Measurements from ENCODE around the gene RNF17. TPM values are rescaled to one million over a fixed set of nuclear protein-coding genes. Genes with fewer than 3 reads are reported as not detected.
"Not testable (repeated sequence)": the region's sequence is repeated elsewhere in the genome, so short reads cannot be mapped to it uniquely, and the experiment has no call there.

Gene RNF17, protein sequence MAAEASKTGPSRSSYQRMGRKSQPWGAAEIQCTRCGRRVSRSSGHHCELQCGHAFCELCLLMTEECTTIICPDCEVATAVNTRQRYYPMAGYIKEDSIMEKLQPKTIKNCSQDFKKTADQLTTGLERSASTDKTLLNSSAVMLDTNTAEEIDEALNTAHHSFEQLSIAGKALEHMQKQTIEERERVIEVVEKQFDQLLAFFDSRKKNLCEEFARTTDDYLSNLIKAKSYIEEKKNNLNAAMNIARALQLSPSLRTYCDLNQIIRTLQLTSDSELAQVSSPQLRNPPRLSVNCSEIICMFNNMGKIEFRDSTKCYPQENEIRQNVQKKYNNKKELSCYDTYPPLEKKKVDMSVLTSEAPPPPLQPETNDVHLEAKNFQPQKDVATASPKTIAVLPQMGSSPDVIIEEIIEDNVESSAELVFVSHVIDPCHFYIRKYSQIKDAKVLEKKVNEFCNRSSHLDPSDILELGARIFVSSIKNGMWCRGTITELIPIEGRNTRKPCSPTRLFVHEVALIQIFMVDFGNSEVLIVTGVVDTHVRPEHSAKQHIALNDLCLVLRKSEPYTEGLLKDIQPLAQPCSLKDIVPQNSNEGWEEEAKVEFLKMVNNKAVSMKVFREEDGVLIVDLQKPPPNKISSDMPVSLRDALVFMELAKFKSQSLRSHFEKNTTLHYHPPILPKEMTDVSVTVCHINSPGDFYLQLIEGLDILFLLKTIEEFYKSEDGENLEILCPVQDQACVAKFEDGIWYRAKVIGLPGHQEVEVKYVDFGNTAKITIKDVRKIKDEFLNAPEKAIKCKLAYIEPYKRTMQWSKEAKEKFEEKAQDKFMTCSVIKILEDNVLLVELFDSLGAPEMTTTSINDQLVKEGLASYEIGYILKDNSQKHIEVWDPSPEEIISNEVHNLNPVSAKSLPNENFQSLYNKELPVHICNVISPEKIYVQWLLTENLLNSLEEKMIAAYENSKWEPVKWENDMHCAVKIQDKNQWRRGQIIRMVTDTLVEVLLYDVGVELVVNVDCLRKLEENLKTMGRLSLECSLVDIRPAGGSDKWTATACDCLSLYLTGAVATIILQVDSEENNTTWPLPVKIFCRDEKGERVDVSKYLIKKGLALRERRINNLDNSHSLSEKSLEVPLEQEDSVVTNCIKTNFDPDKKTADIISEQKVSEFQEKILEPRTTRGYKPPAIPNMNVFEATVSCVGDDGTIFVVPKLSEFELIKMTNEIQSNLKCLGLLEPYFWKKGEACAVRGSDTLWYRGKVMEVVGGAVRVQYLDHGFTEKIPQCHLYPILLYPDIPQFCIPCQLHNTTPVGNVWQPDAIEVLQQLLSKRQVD (N-terminal part only)
- polyA plus RNA-seq (ENCODE audit: insufficient read length in 4 of 4): under 1 TPM in 2 of 4 donors, not detected in 2; 0.22 to 0.37 TPM

DNA sequence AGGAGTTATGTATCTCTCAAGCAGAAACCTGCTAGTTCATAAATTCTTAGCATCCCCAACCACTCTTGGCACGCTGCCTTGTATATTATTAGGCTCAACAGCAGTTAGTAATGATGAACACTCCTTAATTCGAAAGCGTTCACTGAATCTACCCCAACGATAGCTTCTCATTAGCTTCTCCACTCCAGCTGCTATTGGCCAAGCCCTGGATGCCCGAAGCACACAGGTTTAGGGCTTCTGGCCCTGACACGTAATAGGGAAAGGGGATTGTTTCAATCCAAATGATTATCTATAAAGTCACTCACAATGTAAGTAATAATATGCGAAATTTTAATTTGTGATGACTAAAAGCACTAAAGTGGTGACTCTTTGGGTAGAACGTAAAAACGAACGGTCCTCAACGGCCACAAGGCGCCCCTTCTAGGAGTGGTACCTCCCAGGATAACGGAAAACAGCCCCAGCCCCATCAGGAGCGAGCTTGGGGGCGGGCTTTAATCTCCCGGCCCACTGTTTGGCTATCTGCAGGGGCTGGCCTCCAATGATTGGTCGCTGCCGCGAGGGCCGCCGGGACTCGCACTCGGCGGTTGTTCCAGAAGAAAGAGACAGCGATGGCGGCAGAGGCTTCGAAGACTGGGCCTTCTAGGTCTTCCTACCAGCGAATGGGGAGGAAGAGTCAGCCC is at the start of gene RNF17:
RNF17 (plus strand) TSS at position 574 of the 680 bp plus-strand sequence; CDS start at position 609, 35 bp downstream.
- no peak for DNase-seq (ENCODE audit: low read depth in 4 of 4, low spot score in 2 of 4)

DNA sequence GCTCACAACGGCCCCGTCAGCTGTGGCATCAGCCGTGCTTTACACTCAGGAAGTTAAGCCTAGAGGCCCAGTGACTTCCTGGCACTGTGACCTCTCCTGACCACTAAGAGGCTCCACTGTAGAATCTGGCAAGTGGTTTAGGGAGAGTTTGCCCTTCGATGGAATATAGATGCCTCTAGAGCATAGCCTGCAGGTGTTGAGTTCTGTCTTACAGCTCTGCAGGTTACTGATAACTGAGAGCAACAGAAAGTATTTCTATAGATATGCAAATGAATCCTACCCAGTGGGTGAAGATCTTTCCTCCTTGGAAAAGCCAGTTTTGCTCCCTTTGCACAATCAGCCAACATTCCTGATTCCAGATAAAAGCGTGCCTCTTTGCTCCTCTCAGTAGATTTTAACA is 48.0 kb upstream of the RNF17 start:
- no peak for DNase-seq (ENCODE audit: low read depth in 4 of 4, low spot score in 2 of 4)

DNA sequence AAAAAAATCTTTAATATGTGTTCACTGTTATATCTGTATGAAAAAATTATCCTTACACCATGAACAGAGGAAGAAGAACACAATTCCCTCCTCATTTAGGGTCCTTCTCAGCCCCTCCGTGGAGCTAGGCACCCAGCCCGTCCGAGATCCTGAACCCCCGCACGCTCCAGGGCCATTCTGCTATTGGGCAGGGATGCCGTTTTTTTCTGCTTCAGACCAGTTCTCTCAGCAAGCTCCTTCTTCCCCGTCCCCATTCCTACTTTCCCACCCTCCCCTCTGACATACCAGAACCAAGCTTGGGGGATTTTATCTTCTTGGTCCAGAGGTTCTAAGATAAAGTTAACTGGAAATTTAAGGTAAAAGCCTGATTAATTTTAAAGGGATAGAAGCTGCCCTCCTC is 47.5 kb upstream of the RNF17 start:
- DNase-seq (ENCODE audit: low read depth in 4 of 4, low spot score in 2 of 4): no peak

DNA sequence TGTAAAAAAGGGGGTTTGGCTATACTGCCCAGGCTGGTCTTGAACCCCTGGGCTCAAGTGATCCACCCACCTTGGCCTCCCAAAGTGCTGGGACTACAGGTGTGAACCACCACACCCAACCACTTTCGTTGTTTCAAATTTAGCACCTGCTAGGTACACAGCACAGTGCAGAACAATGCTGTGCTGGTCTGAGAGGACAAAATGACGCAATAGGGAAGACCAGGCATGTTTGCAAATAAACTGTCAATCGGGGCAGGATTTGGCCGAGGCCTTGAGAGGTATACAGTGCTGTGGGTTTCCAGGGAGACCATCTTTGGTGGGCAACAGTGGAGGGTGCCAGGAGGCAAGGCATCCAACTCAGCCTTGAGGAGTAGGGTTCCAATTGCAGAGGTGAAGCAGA is 46.8 kb upstream of the RNF17 start:
- DNase-seq (ENCODE audit: low read depth in 4 of 4, low spot score in 2 of 4): no peak

DNA sequence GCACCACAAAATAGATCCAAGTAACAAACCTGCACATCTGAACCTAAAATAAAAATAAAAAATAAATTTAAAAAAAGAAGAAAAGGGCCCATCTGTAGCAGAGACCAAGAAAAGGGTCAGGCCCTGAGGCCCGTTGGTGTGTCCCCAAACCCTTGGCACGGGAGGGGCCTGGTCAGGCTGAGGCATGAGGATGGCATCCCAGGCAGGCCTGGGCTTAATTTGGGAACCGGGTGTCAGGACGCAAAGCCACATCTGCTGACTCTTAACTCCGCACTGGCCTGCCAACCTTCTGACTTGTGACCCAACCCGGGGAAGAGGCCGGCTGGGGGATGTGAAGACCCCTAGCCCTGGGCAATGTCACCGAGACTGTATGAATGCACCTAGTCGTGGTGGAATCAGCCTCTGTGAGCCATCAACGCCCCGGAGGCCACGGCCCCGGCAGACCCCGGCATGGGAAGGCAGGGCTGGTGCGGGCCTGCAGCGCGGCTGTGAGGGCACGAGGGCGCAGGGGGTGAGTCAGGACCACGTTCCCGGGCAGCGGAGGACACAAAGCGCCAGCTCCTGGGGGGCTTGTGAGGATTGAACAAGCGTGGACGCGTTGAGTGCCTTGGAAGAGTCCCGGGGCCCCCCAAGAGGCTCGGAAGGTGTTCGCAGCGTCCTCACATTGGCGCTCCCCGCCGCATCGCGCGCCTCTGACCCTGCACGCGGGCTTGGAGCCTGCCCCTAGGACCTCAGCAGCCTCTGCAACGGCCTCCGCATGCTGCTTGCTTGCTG is 45.6 kb upstream of the RNF17 start:
- no peak for DNase-seq (ENCODE audit: low read depth in 4 of 4, low spot score in 2 of 4)

DNA sequence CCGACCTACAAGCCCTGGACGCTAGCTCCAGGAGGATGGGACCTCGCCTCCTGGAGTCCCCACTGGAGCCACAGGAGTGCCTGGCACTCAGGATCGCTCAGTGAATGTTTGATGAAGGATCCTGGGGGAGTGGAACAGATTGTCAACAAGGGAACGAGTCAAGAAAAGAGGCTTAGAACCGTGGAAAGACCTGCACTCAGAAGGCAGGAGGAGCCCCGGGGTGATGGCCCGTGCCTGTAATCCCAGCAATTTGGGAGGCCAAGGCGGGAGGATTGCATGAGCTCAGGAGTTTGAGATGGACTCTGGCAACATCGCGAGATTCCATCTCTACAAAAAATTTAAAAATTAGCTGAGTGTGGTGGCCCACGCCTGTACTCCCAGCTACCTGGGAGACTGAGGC is 44.8 kb upstream of the RNF17 start:
- no peak for DNase-seq (ENCODE audit: low read depth in 4 of 4, low spot score in 2 of 4)

DNA sequence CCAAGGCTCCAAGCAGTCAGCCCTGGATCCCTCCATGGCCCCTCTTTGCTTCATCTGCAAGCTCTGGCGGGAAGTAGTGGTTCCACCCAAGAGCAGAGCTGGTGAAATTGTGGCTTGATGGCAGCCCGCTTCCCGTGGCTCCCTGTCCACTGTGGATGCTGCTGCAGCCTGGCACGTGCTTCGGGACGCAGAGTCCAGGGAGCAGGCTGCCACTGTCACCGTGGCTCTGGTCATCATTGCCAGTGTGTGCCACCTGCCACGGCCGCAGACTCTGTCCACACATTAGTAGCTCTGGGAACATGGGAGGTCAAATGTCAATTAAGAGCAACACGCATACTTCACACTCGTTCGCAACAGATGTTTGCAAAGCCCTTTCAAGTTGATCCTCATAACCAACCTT is 40.8 kb upstream of the RNF17 start:
- DNase-seq (ENCODE audit: low read depth in 4 of 4, low spot score in 2 of 4): no peak

DNA sequence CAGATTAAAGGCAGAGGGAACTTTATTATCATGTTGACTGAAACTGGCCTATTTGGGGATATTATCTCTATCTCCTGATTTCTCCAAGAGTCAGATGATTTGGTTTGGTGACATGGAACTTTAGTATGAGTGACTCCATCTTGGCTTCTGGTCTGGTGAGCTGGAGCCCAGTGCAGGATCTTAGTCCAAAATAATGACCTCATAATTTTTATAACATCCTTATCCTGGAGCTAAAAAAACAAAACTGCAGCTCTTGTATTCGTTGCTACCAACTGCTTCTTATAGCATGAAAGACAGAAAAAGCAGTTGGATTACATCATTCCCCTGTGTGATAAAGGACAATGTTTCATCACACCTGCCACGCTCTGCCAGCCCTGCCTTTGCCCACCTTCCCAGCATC is 39.3 kb upstream of the RNF17 start:
- no peak for DNase-seq (ENCODE audit: low read depth in 4 of 4, low spot score in 2 of 4)

DNA sequence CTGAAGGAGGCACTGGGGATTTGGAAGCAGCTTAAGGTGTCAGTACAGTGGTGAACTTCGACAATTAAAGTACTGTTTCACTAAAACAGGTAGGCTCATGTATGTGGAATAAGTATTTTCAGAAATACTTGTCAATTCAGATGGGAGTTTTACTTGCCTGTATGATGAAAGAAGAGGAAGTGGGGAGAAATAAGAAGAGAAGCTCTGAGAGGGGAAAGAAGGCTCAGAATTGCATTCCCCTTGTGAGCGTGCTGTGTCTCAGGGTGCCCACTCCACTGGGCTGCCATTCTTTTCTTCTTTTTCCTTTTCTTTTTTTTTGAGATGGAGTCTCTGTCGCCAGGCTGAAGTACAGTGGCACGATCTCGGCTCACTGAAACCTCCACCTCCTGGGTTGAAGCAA is 38.6 kb upstream of the RNF17 start:
- no peak for DNase-seq (ENCODE audit: low read depth in 4 of 4, low spot score in 2 of 4)

DNA sequence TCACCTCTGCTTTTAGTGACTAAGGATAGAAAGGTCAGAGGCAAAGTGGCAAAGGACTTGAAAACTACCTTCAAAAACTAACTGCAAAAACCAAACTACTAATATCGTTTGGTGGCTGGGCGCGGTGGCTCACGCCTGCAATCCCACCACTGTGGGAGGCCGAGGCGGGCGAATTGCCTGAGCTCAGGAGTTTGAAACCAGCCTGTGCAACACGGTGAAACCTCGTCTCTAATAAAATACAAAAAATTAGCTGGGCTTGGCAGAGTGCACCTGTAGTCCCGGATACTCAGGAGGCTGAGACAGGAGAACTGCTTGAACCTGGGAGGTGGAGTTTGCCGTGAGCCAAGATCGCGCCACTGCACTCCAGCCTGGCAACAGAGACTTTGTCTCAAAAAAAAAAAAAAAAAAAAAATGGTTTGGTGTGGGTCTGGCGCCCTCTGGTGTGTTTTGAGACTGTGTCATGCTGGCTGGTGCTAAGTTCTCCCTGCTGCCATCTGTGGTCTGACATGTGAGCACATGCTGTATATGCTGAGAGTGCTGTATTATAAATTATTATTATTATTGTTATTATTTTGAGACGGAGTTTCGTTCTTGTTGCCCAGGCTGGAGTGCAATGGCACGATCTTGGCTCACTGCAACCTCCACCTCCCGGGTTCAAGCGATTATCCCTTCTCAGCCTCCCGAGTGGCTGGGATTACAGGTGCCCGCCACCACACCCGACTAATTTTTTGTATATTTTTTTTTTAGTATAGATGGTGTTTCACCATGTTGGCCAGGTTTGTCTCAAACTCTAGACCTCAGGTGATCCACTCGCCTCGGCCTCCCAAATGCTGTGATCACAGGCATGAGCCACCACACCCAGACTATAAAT is 36.0 kb upstream of the RNF17 start:
- peak in 2 of 4 donors; percentile 44 to 56 for DNase-seq (ENCODE audit: low read depth in 4 of 4, low spot score in 2 of 4)

DNA sequence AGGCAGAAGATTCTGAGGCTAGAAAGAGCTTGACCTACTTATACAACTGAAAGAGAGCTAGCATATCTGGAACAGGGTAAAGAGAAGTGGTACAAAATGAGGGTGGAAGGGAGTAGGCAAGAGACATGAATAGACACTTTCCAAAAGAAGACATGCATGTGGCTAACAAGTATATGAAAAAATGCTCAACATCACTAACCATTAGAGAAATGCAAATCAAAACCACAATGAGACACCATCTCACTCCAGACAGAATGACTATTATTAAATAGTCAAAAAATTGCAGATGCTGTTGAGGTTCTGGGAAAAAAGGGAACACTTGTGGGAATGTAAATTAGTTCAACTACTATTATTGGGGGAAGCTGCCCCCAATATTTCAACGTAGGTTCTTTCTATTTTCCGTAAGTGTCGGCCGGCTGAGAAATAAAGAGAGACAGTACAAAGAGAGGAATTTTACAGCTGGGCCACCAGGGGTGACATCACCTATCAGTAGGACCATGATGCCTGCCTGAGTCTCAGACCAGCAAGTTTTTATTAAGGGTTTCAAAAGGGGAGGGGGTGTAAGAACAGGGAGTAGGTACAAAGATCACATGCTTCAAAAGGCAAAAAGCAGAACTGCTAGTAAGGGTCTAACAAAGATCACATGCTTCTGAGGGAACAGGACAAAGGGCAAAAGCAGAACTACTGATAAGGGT is 32.9 kb upstream of the RNF17 start:
- not testable (repeated sequence) for DNase-seq (ENCODE audit: low read depth in 4 of 4, low spot score in 2 of 4)

DNA sequence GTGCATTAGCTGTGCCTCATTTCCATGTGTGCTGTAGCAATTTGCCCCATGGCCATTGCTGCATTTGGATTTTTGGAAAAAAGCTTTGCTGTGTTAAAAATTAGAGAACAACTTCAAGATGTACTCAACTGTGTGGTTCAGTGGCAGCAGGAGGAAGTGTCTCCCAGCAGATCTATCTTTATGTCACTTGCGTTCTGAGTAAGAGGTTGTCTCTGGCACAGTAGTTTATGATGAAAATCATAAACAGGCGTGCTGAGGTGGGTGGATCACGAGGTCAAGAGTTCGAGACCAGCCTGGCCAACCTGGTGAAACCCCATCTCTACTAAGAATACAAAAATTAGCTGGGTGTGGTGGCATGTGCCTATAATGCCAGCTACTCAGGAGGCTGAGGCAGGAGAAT is 29.0 kb upstream of the RNF17 start:
- DNase-seq (ENCODE audit: low read depth in 4 of 4, low spot score in 2 of 4): no peak

DNA sequence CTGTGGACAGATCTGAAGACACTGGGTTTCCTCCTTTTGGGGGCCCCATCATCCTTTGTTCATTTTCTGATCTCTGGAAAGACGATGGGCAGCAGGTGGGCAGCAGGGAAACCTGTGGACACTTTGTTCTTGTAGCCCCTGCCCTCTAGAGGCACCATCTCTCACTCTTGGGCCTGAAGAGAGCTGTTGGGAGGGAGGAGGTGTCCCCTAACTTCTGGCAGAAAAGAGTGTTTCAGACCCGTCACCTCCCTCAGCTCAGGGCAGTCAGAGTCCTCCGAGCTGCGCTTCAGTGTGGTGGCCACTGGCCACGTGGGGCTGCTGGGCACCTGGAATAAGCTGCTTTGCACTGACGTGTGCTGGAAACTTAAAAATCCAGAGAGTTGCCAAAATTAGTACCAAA is 26.9 kb upstream of the RNF17 start:
- no peak for DNase-seq (ENCODE audit: low read depth in 4 of 4, low spot score in 2 of 4)

DNA sequence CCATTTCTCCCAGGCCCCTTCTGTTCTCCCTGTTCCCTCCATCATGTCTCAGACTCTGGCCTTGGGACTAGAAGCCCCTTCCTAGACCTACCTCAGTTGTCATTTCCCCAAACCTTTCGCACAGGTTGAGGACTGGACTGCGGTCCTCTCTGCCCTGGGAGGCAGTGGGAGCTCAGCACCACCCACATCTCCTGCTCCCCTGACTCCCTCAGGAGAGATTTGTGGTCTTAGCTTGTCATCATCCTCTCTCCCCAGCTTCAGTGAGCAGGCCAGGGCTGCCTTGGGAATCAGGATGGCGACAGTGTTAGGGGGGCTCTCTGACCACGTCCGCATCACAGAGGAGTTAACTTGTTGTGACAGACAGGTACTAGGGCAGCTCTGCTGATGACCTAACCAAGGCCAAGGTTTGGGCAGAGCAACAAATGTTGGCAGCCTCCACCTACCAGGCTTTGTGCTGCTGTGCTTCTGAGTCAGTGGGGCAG is 25.6 kb upstream of the RNF17 start:
- DNase-seq (ENCODE audit: low read depth in 4 of 4, low spot score in 2 of 4): no peak

DNA sequence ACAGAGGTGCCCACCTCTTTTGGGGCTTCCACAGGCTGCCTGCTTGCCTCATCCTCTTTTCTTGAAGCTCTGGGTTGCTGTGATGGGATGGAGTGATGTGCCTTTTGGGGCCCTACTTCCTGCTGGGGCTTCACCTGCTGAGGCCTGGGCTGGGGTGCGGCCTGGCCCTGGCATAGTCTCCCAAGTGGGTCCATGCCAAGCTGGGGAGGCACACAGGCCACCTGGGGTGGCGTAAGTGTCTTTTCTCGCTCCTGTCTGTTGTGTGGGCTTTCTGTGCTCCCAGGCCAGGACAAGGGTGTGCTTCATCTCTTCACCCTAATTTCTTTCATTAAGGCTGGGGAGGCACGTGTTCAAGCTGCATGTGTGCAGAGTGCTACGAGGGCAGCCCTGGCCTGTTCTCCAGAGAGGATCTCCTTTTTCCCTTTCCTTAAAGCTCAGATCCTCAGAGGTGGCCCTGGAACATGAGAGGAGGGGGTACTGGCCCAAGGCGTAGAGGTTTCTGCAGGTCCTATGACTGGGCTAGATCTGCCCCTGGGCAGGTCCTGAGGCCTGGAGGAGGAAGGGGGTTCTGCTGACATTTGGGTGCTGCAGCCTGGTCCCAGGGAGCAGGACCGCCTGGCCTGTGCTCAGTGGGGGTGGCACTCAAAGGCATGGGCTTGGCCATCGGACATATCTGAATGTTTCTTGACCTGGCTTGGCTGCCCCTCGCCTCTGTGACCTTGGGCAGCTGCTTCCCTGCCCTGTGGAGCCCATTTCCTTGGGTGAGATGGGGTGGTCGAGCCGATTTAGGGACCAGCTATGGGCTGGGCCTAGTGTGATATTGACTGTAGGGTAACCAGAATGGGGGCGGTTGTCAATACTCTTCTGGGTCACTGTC is 23.7 kb upstream of the RNF17 start:
- no peak for DNase-seq (ENCODE audit: low read depth in 4 of 4, low spot score in 2 of 4)

DNA sequence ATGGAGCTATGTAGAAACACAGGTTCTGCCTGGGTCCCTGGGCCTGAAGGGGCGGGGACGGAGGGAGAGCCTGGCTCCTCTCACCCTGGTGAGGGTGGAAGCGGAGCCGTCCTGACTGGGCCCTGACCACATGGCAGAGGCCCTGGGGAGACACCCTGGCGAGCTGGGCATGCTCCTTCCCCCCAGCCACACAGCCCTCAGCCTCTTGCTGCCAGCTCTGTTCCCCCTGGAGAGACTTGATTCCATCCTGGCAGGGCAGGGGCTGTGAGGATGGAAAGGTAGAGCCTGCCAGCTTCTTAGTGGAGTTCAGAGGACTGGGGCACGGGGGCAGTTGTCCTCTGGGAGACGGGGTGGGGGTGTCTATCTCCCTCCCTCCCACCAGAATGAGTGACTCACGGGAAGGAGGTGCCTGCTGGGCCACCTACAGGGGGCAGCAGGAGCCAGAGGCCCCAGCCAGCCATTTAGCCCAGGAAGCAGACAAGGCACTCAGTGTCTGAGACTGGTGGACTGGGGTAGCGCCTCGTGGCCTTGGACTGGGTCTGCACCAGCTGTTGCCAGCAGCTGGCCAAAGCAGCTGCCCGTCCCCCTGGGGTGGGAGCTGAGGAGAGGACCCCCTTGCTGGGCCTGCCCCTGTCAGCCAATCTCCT is 22.8 kb upstream of the RNF17 start:
- DNase-seq (ENCODE audit: low read depth in 4 of 4, low spot score in 2 of 4): no peak
